Measurements from ENCODE around the gene EHBP1L1.

DNA sequence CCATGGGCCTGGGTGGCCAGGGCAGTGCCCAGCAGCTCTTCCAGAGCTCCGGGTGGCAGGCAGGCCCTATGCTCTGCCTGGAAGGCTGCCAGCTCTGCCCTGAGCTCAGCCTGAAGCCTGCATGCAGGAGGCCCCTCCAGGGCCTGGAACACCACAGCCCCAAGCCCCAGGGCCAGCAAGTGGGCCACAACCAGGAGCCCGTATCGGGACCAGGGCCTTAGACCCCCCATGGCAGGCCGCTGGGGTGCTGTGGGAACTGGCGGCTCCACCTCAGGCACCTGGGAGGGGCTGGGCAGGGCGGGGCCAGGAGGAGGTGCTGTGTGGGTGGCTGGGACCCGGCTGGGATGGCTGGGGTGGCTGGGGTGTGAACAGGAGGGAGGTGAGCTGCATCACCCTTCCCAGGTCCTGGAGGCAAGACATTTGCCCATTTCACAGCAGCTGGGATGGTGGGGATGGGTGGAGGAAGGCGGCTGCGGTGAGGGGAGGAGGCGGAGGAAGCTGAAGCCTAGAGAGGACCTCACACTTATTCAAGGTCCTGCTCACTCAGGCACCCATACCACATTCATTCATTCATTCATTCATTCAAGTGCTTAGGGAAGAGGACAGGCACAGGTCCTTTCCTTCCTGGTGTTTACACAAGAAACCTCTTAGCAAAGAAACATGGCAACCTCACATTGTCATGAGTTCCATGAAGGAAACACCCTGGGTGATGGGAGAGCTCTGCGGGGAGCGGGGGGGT lies 19.9 kb downstream of the EHBP1L1 start, which contains the start of gene KCNK7:
- TF ChIP-seq, protein P1, sequence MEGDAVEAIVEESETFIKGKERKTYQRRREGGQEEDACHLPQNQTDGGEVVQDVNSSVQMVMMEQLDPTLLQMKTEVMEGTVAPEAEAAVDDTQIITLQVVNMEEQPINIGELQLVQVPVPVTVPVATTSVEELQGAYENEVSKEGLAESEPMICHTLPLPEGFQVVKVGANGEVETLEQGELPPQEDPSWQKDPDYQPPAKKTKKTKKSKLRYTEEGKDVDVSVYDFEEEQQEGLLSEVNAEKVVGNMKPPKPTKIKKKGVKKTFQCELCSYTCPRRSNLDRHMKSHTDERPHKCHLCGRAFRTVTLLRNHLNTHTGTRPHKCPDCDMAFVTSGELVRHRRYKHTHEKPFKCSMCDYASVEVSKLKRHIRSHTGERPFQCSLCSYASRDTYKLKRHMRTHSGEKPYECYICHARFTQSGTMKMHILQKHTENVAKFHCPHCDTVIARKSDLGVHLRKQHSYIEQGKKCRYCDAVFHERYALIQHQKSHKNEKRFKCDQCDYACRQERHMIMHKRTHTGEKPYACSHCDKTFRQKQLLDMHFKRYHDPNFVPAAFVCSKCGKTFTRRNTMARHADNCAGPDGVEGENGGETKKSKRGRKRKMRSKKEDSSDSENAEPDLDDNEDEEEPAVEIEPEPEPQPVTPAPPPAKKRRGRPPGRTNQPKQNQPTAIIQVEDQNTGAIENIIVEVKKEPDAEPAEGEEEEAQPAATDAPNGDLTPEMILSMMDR (IDR thresholded peaks at IDR 0.05): no peak
- TF ChIP-seq POLR2A (IDR thresholded peaks at IDR 0.05; ENCODE audit: low read depth) (no peak), POLR2AphosphoS5 (IDR thresholded peaks at IDR 0.05) (no peak)
